Measurements from ENCODE around the gene GREM1. TPM values are rescaled to one million over a fixed set of nuclear protein-coding genes. Genes with fewer than 3 reads are reported as not detected.

The GREM1 gene
- total RNA-seq, 1 experiment from 2014 or later, result 0.66 TPM

- TF ChIP-seq, protein P1, sequence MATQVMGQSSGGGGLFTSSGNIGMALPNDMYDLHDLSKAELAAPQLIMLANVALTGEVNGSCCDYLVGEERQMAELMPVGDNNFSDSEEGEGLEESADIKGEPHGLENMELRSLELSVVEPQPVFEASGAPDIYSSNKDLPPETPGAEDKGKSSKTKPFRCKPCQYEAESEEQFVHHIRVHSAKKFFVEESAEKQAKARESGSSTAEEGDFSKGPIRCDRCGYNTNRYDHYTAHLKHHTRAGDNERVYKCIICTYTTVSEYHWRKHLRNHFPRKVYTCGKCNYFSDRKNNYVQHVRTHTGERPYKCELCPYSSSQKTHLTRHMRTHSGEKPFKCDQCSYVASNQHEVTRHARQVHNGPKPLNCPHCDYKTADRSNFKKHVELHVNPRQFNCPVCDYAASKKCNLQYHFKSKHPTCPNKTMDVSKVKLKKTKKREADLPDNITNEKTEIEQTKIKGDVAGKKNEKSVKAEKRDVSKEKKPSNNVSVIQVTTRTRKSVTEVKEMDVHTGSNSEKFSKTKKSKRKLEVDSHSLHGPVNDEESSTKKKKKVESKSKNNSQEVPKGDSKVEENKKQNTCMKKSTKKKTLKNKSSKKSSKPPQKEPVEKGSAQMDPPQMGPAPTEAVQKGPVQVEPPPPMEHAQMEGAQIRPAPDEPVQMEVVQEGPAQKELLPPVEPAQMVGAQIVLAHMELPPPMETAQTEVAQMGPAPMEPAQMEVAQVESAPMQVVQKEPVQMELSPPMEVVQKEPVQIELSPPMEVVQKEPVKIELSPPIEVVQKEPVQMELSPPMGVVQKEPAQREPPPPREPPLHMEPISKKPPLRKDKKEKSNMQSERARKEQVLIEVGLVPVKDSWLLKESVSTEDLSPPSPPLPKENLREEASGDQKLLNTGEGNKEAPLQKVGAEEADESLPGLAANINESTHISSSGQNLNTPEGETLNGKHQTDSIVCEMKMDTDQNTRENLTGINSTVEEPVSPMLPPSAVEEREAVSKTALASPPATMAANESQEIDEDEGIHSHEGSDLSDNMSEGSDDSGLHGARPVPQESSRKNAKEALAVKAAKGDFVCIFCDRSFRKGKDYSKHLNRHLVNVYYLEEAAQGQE (IDR thresholded peaks at IDR 0.05; ENCODE audit: low read depth), result no peak
- TF ChIP-seq, protein P2, sequence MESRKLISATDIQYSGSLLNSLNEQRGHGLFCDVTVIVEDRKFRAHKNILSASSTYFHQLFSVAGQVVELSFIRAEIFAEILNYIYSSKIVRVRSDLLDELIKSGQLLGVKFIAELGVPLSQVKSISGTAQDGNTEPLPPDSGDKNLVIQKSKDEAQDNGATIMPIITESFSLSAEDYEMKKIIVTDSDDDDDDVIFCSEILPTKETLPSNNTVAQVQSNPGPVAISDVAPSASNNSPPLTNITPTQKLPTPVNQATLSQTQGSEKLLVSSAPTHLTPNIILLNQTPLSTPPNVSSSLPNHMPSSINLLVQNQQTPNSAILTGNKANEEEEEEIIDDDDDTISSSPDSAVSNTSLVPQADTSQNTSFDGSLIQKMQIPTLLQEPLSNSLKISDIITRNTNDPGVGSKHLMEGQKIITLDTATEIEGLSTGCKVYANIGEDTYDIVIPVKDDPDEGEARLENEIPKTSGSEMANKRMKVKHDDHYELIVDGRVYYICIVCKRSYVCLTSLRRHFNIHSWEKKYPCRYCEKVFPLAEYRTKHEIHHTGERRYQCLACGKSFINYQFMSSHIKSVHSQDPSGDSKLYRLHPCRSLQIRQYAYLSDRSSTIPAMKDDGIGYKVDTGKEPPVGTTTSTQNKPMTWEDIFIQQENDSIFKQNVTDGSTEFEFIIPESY (IDR thresholded peaks at IDR 0.05; ENCODE audit: extremely low read depth, insufficient replicate concordance, low read length), result no peak
Observed at GRCh38 chr15:32698773-32699390, 18.9 kb upstream of the GREM1 start (continued).

- ChIA-PET RAD21 (ENCODE audit: low non-redundant PET in 1 of 2, low total read pairs in 2 of 2, uncharacterized antibody in 2 of 2, unreplicated experiment in 2 of 2) (no interaction called here), CTCF (no interaction called here), POLR2A (no interaction called here)
- H3K4me2 ChIP-seq (ENCODE audit: low read length), result no peak overlapping the region
- no peak overlapping the region for H3K27ac ChIP-seq (ENCODE audit: low read depth, low read length)
- no peak overlapping the region for H3K4me3 ChIP-seq (replicated peaks in 1 of 2; ENCODE audit: low read depth in 1 of 2, low read length in 2 of 2)
- DNase-seq (ENCODE audit: low read depth, low spot score) (no peak), ATAC-seq (no peak)
- no peaks in the 10 kb centered on the region for H4K20me1 ChIP-seq (ENCODE audit: insufficient read depth)
- H3K9me2 ChIP-seq (ENCODE audit: insufficient read depth), result no peaks in the 10 kb centered on the region
- no peaks in the 10 kb centered on the region for H3K4me1 ChIP-seq (ENCODE audit: control insufficient read depth in 1 of 2, insufficient read depth in 2 of 2, low read length in 2 of 2)
- H3K9ac ChIP-seq (ENCODE audit: low read length), result no peak overlapping the region
- no TSS peak for BruUV-seq (replicated peaks)
- no peaks in the 10 kb centered on the region for H3K79me2 ChIP-seq (ENCODE audit: insufficient read depth, low read length)
- H3K27me3 ChIP-seq (ENCODE audit: insufficient read depth, low read length), result no peaks in the 10 kb centered on the region
- no peak overlapping the region for H2AFZ ChIP-seq (ENCODE audit: low read depth, low read length, poor library complexity, severe bottlenecking)
- H3K9me3 ChIP-seq (ENCODE audit: control insufficient read depth in 1 of 2, insufficient read depth in 1 of 2, low read depth in 1 of 2, low read length in 2 of 2), result no peaks in the 10 kb centered on the region
- H3K36me3 ChIP-seq (ENCODE audit: control insufficient read depth in 1 of 2, insufficient read depth in 2 of 2, low read length in 2 of 2), result no peaks in the 10 kb centered on the region
- intact Hi-C loops (cut with micrococcal nuclease), result no loop called here
- no peak for TF ChIP-seq SIN3A (IDR thresholded peaks at IDR 0.05; ENCODE audit: low read depth)
- TF ChIP-seq EZH2phosphoT487 (IDR thresholded peaks at IDR 0.05; ENCODE audit: borderline replicate concordance), result no peak
- no peak for TF ChIP-seq EZH2 (IDR thresholded peaks at IDR 0.05)
- TF ChIP-seq, protein P3, sequence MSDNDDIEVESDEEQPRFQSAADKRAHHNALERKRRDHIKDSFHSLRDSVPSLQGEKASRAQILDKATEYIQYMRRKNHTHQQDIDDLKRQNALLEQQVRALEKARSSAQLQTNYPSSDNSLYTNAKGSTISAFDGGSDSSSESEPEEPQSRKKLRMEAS (IDR thresholded peaks at IDR 0.05), result no peak
- no peak for TF ChIP-seq CEBPB (IDR thresholded peaks at IDR 0.05; ENCODE audit: low read depth)
- no peak for TF ChIP-seq CBX3 (IDR thresholded peaks at IDR 0.05; ENCODE audit: low read depth)
- TF ChIP-seq, protein P1 (IDR thresholded peaks at IDR 0.05; ENCODE audit: low read depth), result no peak
- no peak for TF ChIP-seq SP1 (IDR thresholded peaks at IDR 0.05; ENCODE audit: low read depth)
- TF ChIP-seq, protein P2 (IDR thresholded peaks at IDR 0.05; ENCODE audit: extremely low read depth, insufficient replicate concordance, low read length), result no peak
- TF ChIP-seq JUND (IDR thresholded peaks at IDR 0.05), result no peak
- TF ChIP-seq, protein P4, sequence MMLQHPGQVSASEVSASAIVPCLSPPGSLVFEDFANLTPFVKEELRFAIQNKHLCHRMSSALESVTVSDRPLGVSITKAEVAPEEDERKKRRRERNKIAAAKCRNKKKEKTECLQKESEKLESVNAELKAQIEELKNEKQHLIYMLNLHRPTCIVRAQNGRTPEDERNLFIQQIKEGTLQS (IDR thresholded peaks at IDR 0.05), result no peak
Observed at GRCh38 chr15:32700501-32701150, 17.2 kb upstream of the GREM1 start.

Measured in HCT116 (cell line).